LNCaP clone FGC (cell line): ENCODE measurements around the gene LCN10.

Experiments used
- DNase-seq: peaks from one replicate; pipeline ENCODE4 v3.0.0-alpha.2; 2011; ENCODE audit warnings: low read depth
- H3K4me3 ChIP-seq: 2 replicates; pipeline ENCODE4 v1.5.1; 2011; ENCODE audit warnings: mild to moderate bottlenecking, low read depth, low read length, control low read depth
- CTCF ChIP-seq: IDR thresholded peaks from 2 replicates; pipeline ENCODE4 v1.5.1; 2012; ENCODE audit warnings: mild to moderate bottlenecking; ENCODE audit not compliant: control insufficient read depth, insufficient read depth; ENCODE audit errors: extremely low read depth

Gene LCN10

GRCh38 chr9:136726118-136726517 is 16.6 kb downstream of the LCN10 start:
- DNase-seq = no peak
- peak overlapping the region; percentile 92 for H3K4me3 ChIP-seq

GRCh38 chr9:136725612-136726011 is 17.1 kb downstream of the LCN10 start:
- DNase-seq = peak; percentile 45
- no peak for TF ChIP-seq CTCF
- H3K4me3 ChIP-seq = peak overlapping the region; percentile 92

More at GRCh38 chr9:136726118-136726517, 16.6 kb downstream of the LCN10 start:
- TF ChIP-seq CTCF = no peak

DNA sequence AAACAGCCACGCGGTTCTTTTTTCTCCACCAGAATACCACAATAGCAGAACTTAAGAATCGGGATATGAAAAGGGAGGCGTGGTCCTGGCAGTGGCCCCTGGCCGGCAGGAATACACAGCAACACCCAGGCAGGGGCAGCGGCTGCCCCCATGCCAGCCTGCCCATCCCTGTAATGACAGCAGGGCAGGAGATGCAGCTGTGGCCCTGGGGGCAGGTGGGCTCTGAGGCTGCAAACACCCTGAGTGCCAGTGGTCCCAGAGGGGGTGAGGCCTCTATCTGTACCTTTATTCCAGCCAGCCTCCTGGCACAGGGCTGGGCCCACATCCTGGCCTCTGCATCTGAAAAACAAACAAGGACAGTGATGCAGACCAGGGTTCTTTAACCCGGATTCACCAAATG is 18.0 kb downstream of the LCN10 start:
- TF ChIP-seq CTCF = no peak
- DNase-seq = no peak
- no peak overlapping the region for H3K4me3 ChIP-seq

- no peak overlapping the region for H3K4me3 ChIP-seq
- no peak for TF ChIP-seq CTCF
These were observed 18.8 kb downstream of the LCN10 start for GRCh38 chr9:136723989-136724388.

DNA sequence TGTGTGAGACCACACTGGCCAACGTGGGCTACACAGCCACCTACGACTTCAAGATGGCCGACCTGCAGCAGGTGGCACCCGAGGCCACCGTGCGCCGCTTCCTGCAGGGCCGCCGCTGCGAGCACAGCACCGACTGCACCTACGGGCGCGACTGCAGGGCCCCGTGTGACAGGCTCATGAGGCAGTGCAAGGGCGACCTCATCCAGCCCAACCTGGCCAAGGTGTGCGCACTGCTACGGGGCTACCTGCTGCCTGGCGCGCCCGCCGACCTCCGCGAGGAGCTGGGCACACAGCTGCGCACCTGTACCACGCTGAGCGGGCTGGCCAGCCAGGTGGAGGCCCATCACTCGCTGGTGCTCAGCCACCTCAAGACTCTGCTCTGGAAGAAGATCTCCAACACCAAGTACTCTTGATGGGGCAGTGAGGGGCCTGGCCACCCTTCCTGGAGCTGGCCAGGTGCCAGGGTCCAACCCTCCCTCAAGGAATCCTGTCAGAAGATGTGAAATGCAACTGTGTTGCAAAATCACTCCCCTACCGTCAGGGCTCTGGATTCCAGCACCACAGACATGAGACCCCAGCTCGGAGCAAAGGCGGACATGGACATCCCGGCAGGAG is 19.3 kb downstream of the LCN10 start:
- TF ChIP-seq CTCF = no peak
- DNase-seq = no peak
- no peak overlapping the region for H3K4me3 ChIP-seq

More at GRCh38 chr9:136723989-136724388, 18.8 kb downstream of the LCN10 start:
- DNase-seq = no peak

DNA sequence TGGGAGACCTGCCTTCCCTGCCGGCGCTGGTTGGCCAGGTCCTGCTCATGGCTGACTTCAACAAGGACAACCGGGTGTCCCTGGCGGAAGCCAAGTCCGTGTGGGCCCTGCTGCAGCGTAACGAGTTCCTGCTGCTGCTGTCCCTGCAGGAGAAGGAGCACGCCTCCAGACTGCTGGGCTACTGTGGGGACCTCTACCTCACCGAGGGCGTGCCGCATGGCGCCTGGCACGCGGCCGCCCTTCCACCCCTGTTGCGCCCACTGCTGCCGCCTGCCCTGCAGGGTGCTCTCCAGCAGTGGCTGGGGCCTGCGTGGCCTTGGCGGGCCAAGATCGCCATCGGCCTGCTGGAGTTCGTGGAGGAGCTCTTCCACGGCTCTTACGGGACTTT is 19.8 kb downstream of the LCN10 start:
- DNase-seq = no peak
- no peak overlapping the region for H3K4me3 ChIP-seq
- no peak for TF ChIP-seq CTCF
